Activated CD8-positive, alpha-beta T cell treated with anti-CD3 and anti-CD28 coated beads for 36 hours (primary cell): ENCODE measurements around the gene SLIRP. TPM values are rescaled to one million over a fixed set of nuclear protein-coding genes. Genes with fewer than 3 reads are reported as not detected.

ENCODE experiments used
- ATAC-seq: fragments of 200-7000 bp; cut with Tn5 transposase; one replicate; pipeline ENCODE4 v1.10.0; 2021; ENCODE audit warnings: mild to moderate bottlenecking, moderate library complexity
- CTCF ChIA-PET: fragments of 350-600 bp; sonication (Branson Sonifier 250); formaldehyde crosslinking; loops from one replicate; lab custom pipeline; 2021; ENCODE audit warnings: antibody characterized with exemption; lab: Charles Lee
- POLR2A ChIA-PET: fragments of 350-600 bp; sonication (Branson Sonifier 250); formaldehyde crosslinking; loops from one replicate; lab custom pipeline; 2021; ENCODE audit warnings: antibody characterized with exemption; lab: Charles Lee
- DNase-seq: peaks from one replicate; pipeline ENCODE4 v3.0.0-alpha.2; 2020
- H3K27ac Mint-ChIP-seq: one replicate; pipeline ENCODE4 v1.8.0; 2021; ENCODE audit warnings: mild to moderate bottlenecking, mixed read lengths
- H3K27me3 Mint-ChIP-seq: one replicate; pipeline ENCODE4 v1.8.0; 2021; ENCODE audit warnings: mixed read lengths
- H3K36me3 Mint-ChIP-seq: one replicate; pipeline ENCODE4 v1.8.0; 2021; ENCODE audit warnings: low read depth, mixed read lengths
- H3K4me1 Mint-ChIP-seq: one replicate; pipeline ENCODE4 v1.8.0; 2021; ENCODE audit warnings: low read depth, mixed read lengths
- H3K4me3 Mint-ChIP-seq: one replicate; pipeline ENCODE4 v1.8.0; 2021; ENCODE audit warnings: mild to moderate bottlenecking, moderate library complexity, mixed read lengths
- H3K9me3 Mint-ChIP-seq: one replicate; pipeline ENCODE4 v1.8.0; 2021; ENCODE audit warnings: mixed read lengths
- intact Hi-C: fragments of 100-400 bp; cut with micrococcal nuclease; formaldehyde crosslinking; loops from one replicate; pipeline ENCODE4 v1.10.0; 2022
- total RNA-seq, 2 experiments: library from RNA; stranded (reverse); gene quantifications; one replicate each; pipeline ENCODE4 v1.2.3, GENCODE V29; 2021
- TF ChIP-seq, protein P1 (sequence below): fragments of 200-600 bp; IDR thresholded peaks from one replicate; pipeline ENCODE4 v1.8.0; 2022; ENCODE audit warnings: antibody characterized with exemption, mild to moderate bottlenecking

SLIRP gene
- total RNA-seq, 2 experiments from 2014 or later, result 141 to 148 TPM

DNA sequence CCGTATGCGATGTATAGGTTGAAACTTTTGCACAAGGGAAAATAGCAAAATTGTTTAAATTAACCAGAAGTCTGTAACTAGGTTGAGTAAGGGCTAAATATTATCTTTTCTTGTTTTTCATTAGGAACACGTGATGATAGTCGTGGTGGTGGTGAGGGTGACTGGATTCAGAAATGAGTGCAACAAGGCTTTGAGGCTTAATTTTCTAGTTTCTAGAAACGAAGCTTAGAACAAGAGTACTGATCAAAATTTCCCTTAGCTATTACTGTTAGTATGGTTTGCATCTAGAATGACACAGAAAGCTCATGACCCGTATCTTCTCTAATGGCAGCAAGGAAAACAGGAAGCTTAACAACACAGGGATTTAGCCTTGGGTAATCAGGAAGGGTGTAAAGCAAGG, 7.0 kb downstream of the SLIRP start:
- Mint-ChIP-seq H3K9me3 (no peaks in the 10 kb centered on the region), H3K4me3 (peak overlapping the region; percentile 9), H3K27me3 (no peaks in the 10 kb centered on the region), H3K27ac (peak overlapping the region; percentile 84), H3K4me1 (peaks cover 31% of the 10 kb centered on the region), H3K36me3 (peaks cover 47% of the 10 kb centered on the region)
- intact Hi-C loops, result no loop called here
- TF ChIP-seq, protein P1, sequence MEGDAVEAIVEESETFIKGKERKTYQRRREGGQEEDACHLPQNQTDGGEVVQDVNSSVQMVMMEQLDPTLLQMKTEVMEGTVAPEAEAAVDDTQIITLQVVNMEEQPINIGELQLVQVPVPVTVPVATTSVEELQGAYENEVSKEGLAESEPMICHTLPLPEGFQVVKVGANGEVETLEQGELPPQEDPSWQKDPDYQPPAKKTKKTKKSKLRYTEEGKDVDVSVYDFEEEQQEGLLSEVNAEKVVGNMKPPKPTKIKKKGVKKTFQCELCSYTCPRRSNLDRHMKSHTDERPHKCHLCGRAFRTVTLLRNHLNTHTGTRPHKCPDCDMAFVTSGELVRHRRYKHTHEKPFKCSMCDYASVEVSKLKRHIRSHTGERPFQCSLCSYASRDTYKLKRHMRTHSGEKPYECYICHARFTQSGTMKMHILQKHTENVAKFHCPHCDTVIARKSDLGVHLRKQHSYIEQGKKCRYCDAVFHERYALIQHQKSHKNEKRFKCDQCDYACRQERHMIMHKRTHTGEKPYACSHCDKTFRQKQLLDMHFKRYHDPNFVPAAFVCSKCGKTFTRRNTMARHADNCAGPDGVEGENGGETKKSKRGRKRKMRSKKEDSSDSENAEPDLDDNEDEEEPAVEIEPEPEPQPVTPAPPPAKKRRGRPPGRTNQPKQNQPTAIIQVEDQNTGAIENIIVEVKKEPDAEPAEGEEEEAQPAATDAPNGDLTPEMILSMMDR, result no peak
- peak; percentile 67 for ATAC-seq
- ChIA-PET POLR2A (interaction anchor here (0.6 to 0.9 kb wide), 2 partner anchors 9 to 904 kb away, joined by 3 to 7 read pairs; no protein-coding TSS in a partner anchor), CTCF (no interaction called here)
- peak; percentile 47 for DNase-seq

DNA sequence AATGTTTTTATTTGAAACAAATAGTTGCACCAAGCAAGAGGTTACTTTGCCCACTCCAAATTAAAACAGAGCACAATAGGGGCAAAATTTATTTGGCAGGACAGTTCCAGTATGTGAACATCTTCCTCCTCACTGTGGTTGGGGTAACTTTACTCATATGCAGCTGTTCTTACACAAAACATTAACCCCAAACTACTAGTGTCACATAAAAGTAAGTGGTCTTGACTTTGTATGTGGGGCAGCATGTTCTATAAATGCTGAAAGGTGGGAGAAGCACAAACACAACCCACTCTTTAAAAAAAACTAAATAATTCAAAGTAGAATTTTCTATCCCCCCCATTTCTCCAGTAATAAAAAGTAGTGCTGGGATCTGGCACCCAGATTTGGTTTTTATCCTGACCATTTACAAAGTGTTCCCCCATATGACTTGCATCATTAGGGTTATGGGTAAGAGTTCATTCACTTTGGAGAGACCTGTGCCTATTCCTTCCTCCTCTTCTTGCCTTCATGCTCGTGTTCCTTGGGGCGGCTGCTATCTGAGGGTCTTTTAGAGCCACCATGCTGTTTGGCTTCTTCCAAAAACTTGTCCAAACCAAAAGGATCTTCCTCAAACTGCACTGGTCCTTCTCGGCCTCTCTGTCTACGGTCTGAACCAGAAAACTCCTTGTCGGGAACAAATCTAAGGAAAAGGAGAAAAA, 9.9 kb downstream of the SLIRP start:
- POLR2A ChIA-PET, result no interaction called here
- peak overlapping the region; percentile 43 for H3K27ac Mint-ChIP-seq
- H3K27me3 Mint-ChIP-seq, result no peaks in the 10 kb centered on the region
- no peak overlapping the region for H3K4me3 Mint-ChIP-seq
- intact Hi-C loops, result no loop called here
- no peak for ATAC-seq
- no peak for DNase-seq
- H3K36me3 Mint-ChIP-seq, result peaks cover 54% of the 10 kb centered on the region
- CTCF ChIA-PET, result interaction anchor here (0.9 kb wide), 1 partner anchor 9 kb away, joined by 3 read pairs; no protein-coding TSS in a partner anchor
- no peaks in the 10 kb centered on the region for H3K9me3 Mint-ChIP-seq
- peaks cover 22% of the 10 kb centered on the region for H3K4me1 Mint-ChIP-seq
- TF ChIP-seq, protein P1, result no peak

DNA sequence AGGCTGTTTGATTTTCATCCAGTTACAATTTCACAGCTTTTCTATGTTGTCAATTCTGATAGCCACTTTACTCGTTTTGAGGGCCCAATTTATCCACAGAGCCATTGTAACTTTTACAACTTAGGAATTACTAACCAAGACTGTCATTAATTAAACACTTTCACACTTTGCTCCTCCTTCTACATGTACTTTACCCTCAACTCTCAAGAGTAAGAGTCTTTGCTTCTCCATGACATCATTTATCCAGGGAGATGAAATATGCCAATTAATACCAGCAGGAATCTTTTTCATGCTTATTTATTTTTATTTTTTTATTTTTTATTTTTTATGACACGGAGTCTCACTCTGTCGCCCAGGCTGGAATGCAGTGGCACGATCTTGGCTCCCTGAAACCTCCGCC, 13.5 kb downstream of the SLIRP start:
- TF ChIP-seq, protein P1, result no peak
- Mint-ChIP-seq H3K4me1 (no peaks in the 10 kb centered on the region), H3K4me3 (no peak overlapping the region), H3K36me3 (peaks cover 56% of the 10 kb centered on the region), H3K27ac (peak overlapping the region; percentile 18), H3K9me3 (no peaks in the 10 kb centered on the region), H3K27me3 (no peaks in the 10 kb centered on the region)
- intact Hi-C loops, result no loop called here
- DNase-seq (no peak), ATAC-seq (no peak)
- CTCF ChIA-PET, result no interaction called here
- POLR2A ChIA-PET, result interaction anchor here (1.1 kb wide), 1 partner anchor 13 kb away, joined by 4 read pairs; no protein-coding TSS in a partner anchor

DNA sequence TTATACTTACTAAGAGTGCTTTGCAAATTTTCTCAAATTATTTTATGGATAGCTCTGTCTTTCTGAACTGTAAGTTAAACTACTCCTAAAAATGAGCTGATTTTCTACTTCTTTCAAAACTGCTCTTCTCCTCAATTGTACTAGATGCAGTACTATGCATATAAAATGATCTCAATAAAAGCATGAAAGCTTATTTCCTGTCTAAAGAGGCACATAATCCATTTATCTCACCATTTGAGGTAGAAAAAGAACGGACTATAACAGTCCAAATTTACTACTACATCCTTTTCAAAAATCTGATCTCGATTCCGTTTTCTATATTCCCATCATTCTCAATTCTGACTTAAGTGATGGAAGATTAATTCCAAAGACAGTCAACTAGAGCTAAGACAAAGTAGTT, 14.4 kb downstream of the SLIRP start:
- H3K27me3 Mint-ChIP-seq, result no peaks in the 10 kb centered on the region
- H3K4me3 Mint-ChIP-seq, result no peak overlapping the region
- no peaks in the 10 kb centered on the region for H3K9me3 Mint-ChIP-seq
- TF ChIP-seq, protein P1, result no peak
- peak overlapping the region; percentile 68 for H3K27ac Mint-ChIP-seq
- no peaks in the 10 kb centered on the region for H3K4me1 Mint-ChIP-seq
- peaks cover 59% of the 10 kb centered on the region for H3K36me3 Mint-ChIP-seq
- CTCF ChIA-PET, result interaction anchor here (0.9 kb wide), 1 partner anchor 9 kb away, joined by 3 read pairs; no protein-coding TSS in a partner anchor
- no peak for DNase-seq
- ATAC-seq, result no peak
- POLR2A ChIA-PET, result no interaction called here
- intact Hi-C loops, result no loop called here

DNA sequence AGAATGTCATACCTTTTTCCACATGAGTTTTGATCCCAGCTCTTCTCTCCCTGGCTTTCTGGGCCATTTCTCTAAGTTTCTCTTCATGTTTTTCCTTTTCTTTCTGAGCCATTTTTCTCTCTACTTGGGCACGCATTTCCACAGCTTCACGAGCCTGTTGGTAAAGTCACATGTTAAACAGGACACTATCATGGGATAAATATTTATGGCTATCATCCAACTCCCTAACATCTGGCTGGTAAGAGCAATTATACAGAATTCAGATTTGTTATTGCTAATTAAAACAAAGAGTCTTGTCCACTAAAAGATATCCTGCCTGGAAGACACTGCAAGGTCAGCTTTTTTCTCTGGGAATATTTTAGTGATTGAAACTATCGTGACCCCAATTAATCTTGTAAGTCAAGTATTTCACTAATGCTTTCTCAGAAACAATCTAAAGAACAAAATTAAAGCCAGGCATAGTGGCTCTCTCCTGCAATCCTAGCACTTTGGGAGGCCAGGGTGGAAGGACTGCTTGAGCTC, 23.1 kb downstream of the SLIRP start:
- POLR2A ChIA-PET, result no interaction called here
- H3K27me3 Mint-ChIP-seq, result no peaks in the 10 kb centered on the region
- H3K9me3 Mint-ChIP-seq, result no peaks in the 10 kb centered on the region
- H3K27ac Mint-ChIP-seq, result peak overlapping the region; percentile 76
- TF ChIP-seq, protein P1, result no peak
- no peak overlapping the region for H3K4me3 Mint-ChIP-seq
- ATAC-seq (no peak), DNase-seq (no peak)
- CTCF ChIA-PET, result interaction anchor here (1.1 kb wide), 1 partner anchor 8 kb away, joined by 3 read pairs; no protein-coding TSS in a partner anchor
- intact Hi-C loops, result no loop called here
- H3K36me3 Mint-ChIP-seq, result peaks cover 50% of the 10 kb centered on the region
- peaks cover 8% of the 10 kb centered on the region for H3K4me1 Mint-ChIP-seq
